HPDE6-E6E7 (cell line): ENCODE measurements around the gene TFEB.
A peak's percentile ranks its signal among the peaks of the same experiment; 100 is the strongest.

Experiments
- DNase-seq: peaks from one replicate; pipeline ENCODE4 v3.0.0; 2011; ENCODE audit warnings: missing footprints; ENCODE audit errors: extremely low spot score

Gene TFEB

GRCh38 chr6:41691426-41692079 lies 43.9 kb downstream of the TFEB start:
- DNase-seq = no peak

- no peak for DNase-seq
Observed at GRCh38 chr6:41690541-41691330, 44.7 kb downstream of the TFEB start.

GRCh38 chr6:41689171-41690008 lies 46.0 kb downstream of the TFEB start:
- DNase-seq = no peak

- no peak for DNase-seq
Observed at GRCh38 chr6:41688256-41688965, 47.0 kb downstream of the TFEB start.

GRCh38 chr6:41687501-41688175 lies 47.8 kb downstream of the TFEB start:
- DNase-seq = peak; percentile 33

- DNase-seq = no peak
Observed at GRCh38 chr6:41685641-41686380, 49.6 kb downstream of the TFEB start.

GRCh38 chr6:41684311-41685180 lies 50.9 kb downstream of the TFEB start:
- no peak for DNase-seq

GRCh38 chr6:41683523-41684310 lies 51.7 kb downstream of the TFEB start:
- peak; percentile 67 for DNase-seq

GRCh38 chr6:41683273-41683522 lies 52.2 kb downstream of the TFEB start:
- DNase-seq = no peak

- DNase-seq = no peak
Observed at GRCh38 chr6:41682497-41683272, 52.7 kb downstream of the TFEB start.

- peak; percentile 92 for DNase-seq
Observed at GRCh38 chr6:41682056-41682477, 53.3 kb downstream of the TFEB start.

GRCh38 chr6:41680182-41680965 lies 55.0 kb downstream of the TFEB start:
- no peak for DNase-seq

GRCh38 chr6:41679696-41680095 lies 55.7 kb downstream of the TFEB start:
- no peak for DNase-seq

GRCh38 chr6:41678511-41679084 lies 56.8 kb downstream of the TFEB start:
- no peak for DNase-seq

- DNase-seq = no peak
Observed at GRCh38 chr6:41677124-41677921, 58.1 kb downstream of the TFEB start.

- DNase-seq = no peak
Observed at GRCh38 chr6:41676431-41676830, 59.0 kb downstream of the TFEB start.
